GM12878 (cell line): ENCODE results near the gene FAM234B. TPM values are rescaled to one million over a fixed set of nuclear protein-coding genes. Genes with fewer than 3 reads are reported as not detected.

Experiments
- ATAC-seq: fragments of 200-7000 bp; cut with Tn5 transposase; 3 replicates; pipeline ENCODE4 v1.9.1; 2020; ENCODE audit warnings: mild to moderate bottlenecking, moderate library complexity
- BruUV-seq: library from RNA; stranded (reverse); fragments of 400-500 nt; replicated peaks from 2 replicates; lab custom pipeline; 2021; lab: Mats Ljungman, UMichigan
- CTCF ChIA-PET: fragments of 300-600 bp; sonication (Branson Sonifier 250); formaldehyde crosslinking; extraction: SDS; loops from one replicate; lab custom pipeline; 2021; ENCODE audit warnings: inconsistent platforms; lab: Yijun Ruan, JAX
- POLR2A ChIA-PET: fragments of 350-600 bp; formaldehyde crosslinking; extraction: SDS; loops from one replicate; lab custom pipeline; 2021; ENCODE audit warnings: inconsistent platforms; lab: Charles Lee
- RAD21 ChIA-PET: fragments of 300-600 bp; sonication (Branson Sonifier 250); formaldehyde crosslinking; loops from one replicate; lab custom pipeline; 2023; ENCODE audit warnings: antibody characterized with exemption; ENCODE audit not compliant: unreplicated experiment; lab: Charles Lee
- SMC1A ChIA-PET: fragments of 300-600 bp; sonication (Branson Sonifier 250); formaldehyde crosslinking; loops from one replicate; lab custom pipeline; 2023; ENCODE audit not compliant: unreplicated experiment, uncharacterized antibody; lab: Charles Lee
- DNase-seq: peaks from one replicate; pipeline ENCODE4 v3.0.0-alpha.2; 2011; ENCODE audit warnings: low read depth, low spot score
- FAIRE-seq: peaks from 3 replicates; lab custom pipeline; 2011; peaks lifted over from hg19 to GRCh38; lab: Jason Lieb, UNC
- H2AFZ ChIP-seq: 2 replicates; pipeline ENCODE4 v1.6.0; 2011; ENCODE audit warnings: low read depth, low read length, control low read depth; ENCODE audit not compliant: control insufficient read depth
- H3K27ac ChIP-seq: 2 replicates; pipeline ENCODE4 v1.5.1; 2011; ENCODE audit warnings: control low read depth; ENCODE audit not compliant: control insufficient read depth, insufficient read depth
- H3K27me3 ChIP-seq, 2 experiments: replicated peaks in 1 of 2; 2 replicates each; pipeline versions ENCODE4 v1.6.0 to v1.6.1; 2011; ENCODE audit warnings: low read length in 1 of 2; ENCODE audit not compliant: control insufficient read depth in 2 of 2, insufficient read depth in 2 of 2
- H3K36me3 ChIP-seq, 2 experiments: 2 replicates each; pipeline ENCODE4 v1.5.1; 2011; ENCODE audit warnings: low read length in 1 of 2; ENCODE audit not compliant: control insufficient read depth in 2 of 2, insufficient read depth in 2 of 2
- H3K4me1 ChIP-seq: 2 replicates; pipeline ENCODE4 v1.6.1; 2011; ENCODE audit warnings: mild to moderate bottlenecking, low read length, moderate library complexity, mixed read lengths; ENCODE audit not compliant: control insufficient read depth, insufficient read depth
- H3K4me2 ChIP-seq: 2 replicates; pipeline ENCODE4 v1.6.0; 2011; ENCODE audit warnings: control low read depth; ENCODE audit not compliant: control insufficient read depth, insufficient read depth
- H3K4me3 ChIP-seq: fragments of 200-600 bp; sonication (generic); 2 replicates; pipeline ENCODE4 v1.5.1; 2016
- H3K79me2 ChIP-seq: 2 replicates; pipeline ENCODE4 v1.6.0; 2011; ENCODE audit warnings: low read length; ENCODE audit not compliant: control insufficient read depth, insufficient read depth
- H3K9ac ChIP-seq: 2 replicates; pipeline ENCODE4 v1.8.0; 2011; ENCODE audit warnings: low read length, control low read depth, mixed read lengths; ENCODE audit not compliant: control insufficient read depth, insufficient read depth
- H3K9me3 ChIP-seq: replicated peaks from 3 replicates; pipeline ENCODE4 v1.5.1; 2011; ENCODE audit warnings: mild to moderate bottlenecking, low read length; ENCODE audit not compliant: control insufficient read depth, insufficient read depth
- H4K20me1 ChIP-seq: 2 replicates; pipeline ENCODE4 v1.6.0; 2011; ENCODE audit not compliant: control insufficient read depth, insufficient read depth
- EED ChIP-seq: sonication (generic); IDR thresholded peaks from 2 replicates; pipeline ENCODE4 v1.6.1; 2016; ENCODE audit warnings: antibody characterized with exemption, low read depth
- EZH2 ChIP-seq: IDR thresholded peaks from 2 replicates; pipeline ENCODE4 v1.6.1; 2012; ENCODE audit warnings: low read depth, mild to moderate bottlenecking, control low read depth, inconsistent platforms, low read length, borderline replicate concordance; ENCODE audit not compliant: control insufficient read depth
- HDAC6 ChIP-seq: fragments of 200-600 bp; sonication (generic); IDR thresholded peaks from one replicate; pipeline ENCODE4 v1.8.0; 2017; ENCODE audit warnings: antibody characterized with exemption; ENCODE audit not compliant: unreplicated experiment
- KLF5 ChIP-seq: fragments of 450-650 bp; IDR thresholded peaks from 2 replicates; pipeline ENCODE4 v1.6.1; 2014; ENCODE audit warnings: mild to moderate bottlenecking; ENCODE audit not compliant: partially characterized antibody
- MEF2B ChIP-seq: fragments of 450-650 bp; IDR thresholded peaks from 2 replicates; pipeline ENCODE4 v1.6.1; 2018; ENCODE audit warnings: mild to moderate bottlenecking, moderate library complexity; ENCODE audit not compliant: partially characterized antibody, poor library complexity, severe bottlenecking
- MTA2 ChIP-seq: fragments of 450-650 bp; IDR thresholded peaks from 2 replicates; pipeline ENCODE4 v1.6.1; 2016; ENCODE audit warnings: low read depth, mild to moderate bottlenecking, moderate library complexity
- NKRF ChIP-seq: fragments of 450-650 bp; conservative IDR thresholded peaks from 2 replicates; pipeline ENCODE4 v1.6.1; 2017; ENCODE audit warnings: mild to moderate bottlenecking, moderate library complexity
- NR2F1 ChIP-seq: fragments of 450-650 bp; conservative IDR thresholded peaks from 2 replicates; pipeline ENCODE4 v1.6.1; 2017; ENCODE audit warnings: mild to moderate bottlenecking
- PKNOX1 ChIP-seq: fragments of 450-650 bp; IDR thresholded peaks from 2 replicates; pipeline ENCODE4 v1.6.1; 2016; ENCODE audit warnings: mild to moderate bottlenecking
- RELB ChIP-seq: fragments of 450-650 bp; IDR thresholded peaks from 2 replicates; pipeline ENCODE4 v1.6.1; 2017; ENCODE audit warnings: low read depth, mild to moderate bottlenecking, moderate library complexity
- TCF12 ChIP-seq: IDR thresholded peaks from 2 replicates; pipeline ENCODE4 v1.6.1; 2011; ENCODE audit warnings: low read depth, mild to moderate bottlenecking, low read length
- ZNF217 ChIP-seq: fragments of 450-650 bp; IDR thresholded peaks from 2 replicates; pipeline ENCODE4 v1.6.1; 2017; ENCODE audit warnings: antibody characterized with exemption, mild to moderate bottlenecking
- ZNF24 ChIP-seq: fragments of 450-650 bp; IDR thresholded peaks from 2 replicates; pipeline ENCODE4 v1.6.1; 2017; ENCODE audit warnings: antibody characterized with exemption, mild to moderate bottlenecking
- ZNF622 ChIP-seq: fragments of 450-650 bp; IDR thresholded peaks from 2 replicates; pipeline ENCODE4 v1.6.1; 2017; ENCODE audit warnings: mild to moderate bottlenecking, inconsistent platforms
- ZSCAN29 ChIP-seq: fragments of 450-650 bp; IDR thresholded peaks from 2 replicates; pipeline ENCODE4 v1.6.1; 2017; ENCODE audit warnings: mild to moderate bottlenecking, moderate library complexity
- WGBS: methylation state at CpG from one replicate; pipeline ENCODE4 v1.1.6; 2016; ENCODE audit warnings: low lambda C conversion rate; ENCODE audit not compliant: insufficient replicate concordance, insufficient coverage; ENCODE audit errors: missing lambda C conversion rate; 5-methylcytosine and 5-hydroxymethylcytosine counted together
- in situ Hi-C: fragments of 300-500 bp; cut with MboI; formaldehyde crosslinking; loops from 9 replicates; pipeline ENCODE4 v1.14.3; 2018; ENCODE audit warnings: mixed read lengths
- intact Hi-C: fragments of 100-400 bp; cut with micrococcal nuclease; formaldehyde crosslinking; loops from one replicate; pipeline ENCODE4 v1.14.2; 2022; ENCODE audit not compliant: unreplicated experiment
- polyA plus RNA-seq, 11 experiments: library from polyadenylated mRNA; depleted of rRNA in 4 of 11; unstranded in 6 of 11; stranded (reverse) in 5 of 11; fragments of >200 nt; fragmentation: Nextera tagmentation in 4 of 11; fragmentation: Illumina TruSeq in 1 of 11; extraction: Ambion mirVana in 4 of 11; extraction: Trizol in 1 of 11; gene quantifications; 1 replicate in 1 of 11; 2 replicates in 10 of 11; pipeline versions ENCODE4 v1.2.1 to v1.2.3, GENCODE V29; 2011 to 2016; ENCODE audit warnings: inconsistent platforms in 2 of 11, missing spikeins in 2 of 11, low read depth in 1 of 11
- total RNA-seq, 4 experiments: library from RNA; depleted of rRNA in 3 of 4; stranded (reverse); fragments of >200 nt in 3 of 4; fragmentation: Illumina TruSeq in 1 of 4; extraction: Trizol in 1 of 4; gene quantifications; 2 replicates each; pipeline versions ENCODE4 v1.2.1 to v1.2.3, GENCODE V29; 2013 to 2021
- TF ChIP-seq, protein P1 (sequence below): fragments of 450-650 bp; IDR thresholded peaks from 2 replicates; pipeline ENCODE4 v1.6.1; 2016; ENCODE audit warnings: mild to moderate bottlenecking, moderate library complexity, borderline replicate concordance

The FAM234B gene
- total and polyA plus RNA-seq, 10 of the 15 experiments (the other 5 are each of a cell fraction or from before 2014, with no cell fraction given) = 0.09 to 2.8 (median 0.18) TPM

DNA sequence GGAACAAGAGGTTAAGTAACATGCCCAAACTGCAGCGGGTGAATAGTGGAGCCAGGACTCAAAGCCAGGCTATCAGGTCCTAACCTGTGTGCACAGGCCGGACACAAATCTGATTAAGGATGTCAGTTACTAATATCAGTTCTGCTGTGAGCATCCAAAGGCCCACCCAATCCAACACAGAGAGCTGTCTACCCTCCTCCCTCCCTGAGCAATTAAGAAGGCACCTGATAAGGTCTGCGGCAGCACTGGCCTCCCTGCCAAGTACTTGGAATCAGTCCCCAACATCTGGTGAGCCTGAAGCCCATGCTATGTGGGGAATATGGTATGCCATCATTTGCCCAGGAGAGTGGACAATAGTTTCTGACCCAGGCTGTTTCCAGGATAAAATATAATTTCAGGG lies 48.0 kb upstream of the FAM234B start:
- BruUV-seq = no TSS peak
- Histone ChIP-seq H2AFZ (no peak overlapping the region), H3K4me2 (no peak overlapping the region), H3K9ac (no peak overlapping the region), H4K20me1 (no peaks in the 10 kb centered on the region; the same call in none of the 2 replicates), H3K4me1 (peaks cover 8% of the 10 kb centered on the region), H3K36me3 (no peaks in the 10 kb centered on the region), H3K9me3 (no peaks in the 10 kb centered on the region; the same call in 2 of the 3 replicates), H3K27me3 (peaks cover 7 to 9% of the 10 kb centered on the region in 2 experiments; a peak in 3 of 4 replicates), H3K79me2 (no peaks in the 10 kb centered on the region), H3K27ac (no peak overlapping the region), H3K4me3 (no peak overlapping the region)
- ATAC-seq (no peak), FAIRE-seq (no peak), DNase-seq (no peak)
- ChIA-PET SMC1A (no interaction called here), CTCF (interaction anchor here (0.9 kb wide), 1 partner anchor 80 kb away, joined by 4 read pairs; no protein-coding TSS in a partner anchor), POLR2A (no interaction called here), RAD21 (no interaction called here)
- intact Hi-C loops (no loop called here), in situ Hi-C loops (no loop called here)
- WGBS = 89% methylated on average over 3 of the region's 3 CpGs
- TF ChIP-seq EZH2 (no peak), ZSCAN29 (no peak), ZNF24 (no peak), MTA2 (no peak), PKNOX1 (no peak), EED (no peak), HDAC6 (no peak), RELB (no peak), KLF5 (no peak), ZNF622 (no peak), NKRF (no peak), ZNF217 (no peak), NR2F1 (no peak), MEF2B (no peak), TCF12 (no peak)
- TF ChIP-seq, protein P1, sequence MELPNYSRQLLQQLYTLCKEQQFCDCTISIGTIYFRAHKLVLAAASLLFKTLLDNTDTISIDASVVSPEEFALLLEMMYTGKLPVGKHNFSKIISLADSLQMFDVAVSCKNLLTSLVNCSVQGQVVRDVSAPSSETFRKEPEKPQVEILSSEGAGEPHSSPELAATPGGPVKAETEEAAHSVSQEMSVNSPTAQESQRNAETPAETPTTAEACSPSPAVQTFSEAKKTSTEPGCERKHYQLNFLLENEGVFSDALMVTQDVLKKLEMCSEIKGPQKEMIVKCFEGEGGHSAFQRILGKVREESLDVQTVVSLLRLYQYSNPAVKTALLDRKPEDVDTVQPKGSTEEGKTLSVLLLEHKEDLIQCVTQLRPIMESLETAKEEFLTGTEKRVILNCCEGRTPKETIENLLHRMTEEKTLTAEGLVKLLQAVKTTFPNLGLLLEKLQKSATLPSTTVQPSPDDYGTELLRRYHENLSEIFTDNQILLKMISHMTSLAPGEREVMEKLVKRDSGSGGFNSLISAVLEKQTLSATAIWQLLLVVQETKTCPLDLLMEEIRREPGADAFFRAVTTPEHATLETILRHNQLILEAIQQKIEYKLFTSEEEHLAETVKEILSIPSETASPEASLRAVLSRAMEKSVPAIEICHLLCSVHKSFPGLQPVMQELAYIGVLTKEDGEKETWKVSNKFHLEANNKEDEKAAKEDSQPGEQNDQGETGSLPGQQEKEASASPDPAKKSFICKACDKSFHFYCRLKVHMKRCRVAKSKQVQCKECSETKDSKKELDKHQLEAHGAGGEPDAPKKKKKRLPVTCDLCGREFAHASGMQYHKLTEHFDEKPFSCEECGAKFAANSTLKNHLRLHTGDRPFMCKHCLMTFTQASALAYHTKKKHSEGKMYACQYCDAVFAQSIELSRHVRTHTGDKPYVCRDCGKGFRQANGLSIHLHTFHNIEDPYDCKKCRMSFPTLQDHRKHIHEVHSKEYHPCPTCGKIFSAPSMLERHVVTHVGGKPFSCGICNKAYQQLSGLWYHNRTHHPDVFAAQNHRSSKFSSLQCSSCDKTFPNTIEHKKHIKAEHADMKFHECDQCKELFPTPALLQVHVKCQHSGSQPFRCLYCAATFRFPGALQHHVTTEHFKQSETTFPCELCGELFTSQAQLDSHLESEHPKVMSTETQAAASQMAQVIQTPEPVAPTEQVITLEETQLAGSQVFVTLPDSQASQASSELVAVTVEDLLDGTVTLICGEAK = no peak
